ENCODE results near the gene COBL. TPM values are rescaled to one million over a fixed set of nuclear protein-coding genes. Genes with fewer than 3 reads are reported as not detected.

Gene COBL
- total and polyA plus RNA-seq, 2 donors (not counting 3 experiments of a cell fraction or from before 2014, with no cell fraction given) = 0.11 TPM; not detected in 1

- no peaks in the 10 kb centered on the region for H3K79me2 ChIP-seq (ENCODE audit: control insufficient read depth, insufficient read depth, low read length)
- DNase-seq (ENCODE audit: low read depth, low spot score) (peak; percentile 89), FAIRE-seq (peak; percentile 76)
- dilution Hi-C loops (cut with MboI; ENCODE audit: extremely low pct_ligation_motif_present, low sequenced_read_pairs) = no loop called here
- no peak overlapping the region for H2AFZ ChIP-seq (ENCODE audit: low read depth, low read length)
- H3K4me2 ChIP-seq (ENCODE audit: insufficient read depth, low read length) = no peak overlapping the region
- H3K4me3 ChIP-seq (replicated peaks in 1 of 3; ENCODE audit: insufficient read depth in 1 of 3, low read depth in 1 of 3, low read length in 3 of 3) = no peak overlapping the region
- CTCF ChIA-PET = interaction anchor here (0.7 to 5.4 kb wide), 12 partner anchors 9 to 352 kb away, joined by 3 to 54 read pairs (median 4); no protein-coding TSS in a partner anchor
- H3K9me1 ChIP-seq (replicated peaks; ENCODE audit: control insufficient read depth, extremely low read depth, insufficient read depth, low read length) = no peaks in the 10 kb centered on the region
- no peaks in the 10 kb centered on the region for H3K9me3 ChIP-seq (replicated peaks; ENCODE audit: control insufficient read depth, insufficient read depth, low read length)
- H3K27ac ChIP-seq (ENCODE audit: insufficient read depth, low read depth, low read length) = no peak overlapping the region
- intact Hi-C loops (cut with micrococcal nuclease) = loop anchor here (1.0 to 5.0 kb wide), 6 partner anchors 113 to 620 kb away; partner anchors contain the start of gene GRB10
- no peaks in the 10 kb centered on the region for H3K27me3 ChIP-seq (ENCODE audit: control insufficient read depth in 2 of 2, insufficient read depth in 2 of 2, low read length in 2 of 2)
- POLR2A ChIA-PET = no interaction called here
- H3K9ac ChIP-seq (replicated peaks; ENCODE audit: extremely low read depth, insufficient read depth, low read length) = no peak overlapping the region
- TF ChIP-seq POLR2A (IDR thresholded peaks at IDR 0.05; ENCODE audit: low read depth, low read length) (no peak), EZH2 (IDR thresholded peaks at IDR 0.05; ENCODE audit: borderline replicate concordance, low read depth, low read length, severe bottlenecking) (no peak), FOS (IDR thresholded peaks at IDR 0.05; ENCODE audit: borderline replicate concordance, insufficient read depth, low read length) (no peak), CTCF (IDR thresholded peaks at IDR 0.05; ENCODE audit: extremely low read depth in 1 of 2, insufficient read depth in 1 of 2, low read depth in 1 of 2, low read length in 2 of 2) (peak; percentile 69 to 70)
- no TSS peak for BruUV-seq (replicated peaks)
- H4K20me1 ChIP-seq (replicated peaks; ENCODE audit: control insufficient read depth, extremely low read depth, insufficient read depth, low read length) = no peaks in the 10 kb centered on the region
- peaks cover 26% of the 10 kb centered on the region for H3K4me1 ChIP-seq (ENCODE audit: control insufficient read depth, extremely low read depth, insufficient read depth, low read length)
- no peaks in the 10 kb centered on the region for H3K36me3 ChIP-seq (ENCODE audit: control insufficient read depth in 2 of 2, extremely low read depth in 1 of 2, insufficient read depth in 2 of 2, low read length in 2 of 2)
Measured at GRCh38 chr7:51067757-51068156, 248.9 kb downstream of the COBL start.

GRCh38 chr7:51067258-51067657, 249.4 kb downstream of the COBL start:
- POLR2A ChIA-PET = no interaction called here
- FAIRE-seq = no peak
- intact Hi-C loops (cut with micrococcal nuclease) = loop anchor here (1.0 to 5.0 kb wide), 5 partner anchors 113 to 620 kb away; no protein-coding TSS in a partner anchor

More at GRCh38 chr7:51067258-51067657, 249.4 kb downstream of the COBL start:
- H3K9me1 ChIP-seq (replicated peaks; ENCODE audit: control insufficient read depth, extremely low read depth, insufficient read depth, low read length) = no peaks in the 10 kb centered on the region
- dilution Hi-C loops (cut with MboI; ENCODE audit: extremely low pct_ligation_motif_present, low sequenced_read_pairs) = no loop called here
- no peaks in the 10 kb centered on the region for H4K20me1 ChIP-seq (replicated peaks; ENCODE audit: control insufficient read depth, extremely low read depth, insufficient read depth, low read length)
- no peaks in the 10 kb centered on the region for H3K79me2 ChIP-seq (ENCODE audit: control insufficient read depth, insufficient read depth, low read length)
- H3K27ac ChIP-seq (ENCODE audit: insufficient read depth, low read depth, low read length) = no peak overlapping the region
- TF ChIP-seq POLR2A (IDR thresholded peaks at IDR 0.05; ENCODE audit: low read depth, low read length) (no peak), EZH2 (IDR thresholded peaks at IDR 0.05; ENCODE audit: borderline replicate concordance, low read depth, low read length, severe bottlenecking) (no peak), FOS (IDR thresholded peaks at IDR 0.05; ENCODE audit: borderline replicate concordance, insufficient read depth, low read length) (no peak), GATA2 (IDR thresholded peaks at IDR 0.05; ENCODE audit: insufficient read depth, insufficient read length, low read depth, low read length) (no peak), JUN (IDR thresholded peaks at IDR 0.05; ENCODE audit: borderline replicate concordance, insufficient read depth, insufficient read length, low read depth) (no peak), POLR2AphosphoS5 (IDR thresholded peaks at IDR 0.05; ENCODE audit: insufficient read depth, low read depth, low read length) (no peak), MAX (IDR thresholded peaks at IDR 0.05; ENCODE audit: insufficient read depth, insufficient read length) (no peak), MYC (IDR thresholded peaks at IDR 0.05; ENCODE audit: low read depth, low read length) (no peak), CTCF (IDR thresholded peaks at IDR 0.05; ENCODE audit: extremely low read depth in 1 of 2, insufficient read depth in 1 of 2, low read depth in 1 of 2, low read length in 2 of 2) (no peak)
- H3K27me3 ChIP-seq (ENCODE audit: control insufficient read depth in 2 of 2, insufficient read depth in 2 of 2, low read length in 2 of 2) = peaks cover 0 to 2% of the 10 kb centered on the region in 2 experiments
- H3K9ac ChIP-seq (replicated peaks; ENCODE audit: extremely low read depth, insufficient read depth, low read length) = no peak overlapping the region
- H3K4me1 ChIP-seq (ENCODE audit: control insufficient read depth, extremely low read depth, insufficient read depth, low read length) = peaks cover 26% of the 10 kb centered on the region
- BruUV-seq (replicated peaks) = no TSS peak
- no peaks in the 10 kb centered on the region for H3K36me3 ChIP-seq (ENCODE audit: control insufficient read depth in 2 of 2, extremely low read depth in 1 of 2, insufficient read depth in 2 of 2, low read length in 2 of 2)
- CTCF ChIA-PET = interaction anchor here (0.7 to 5.4 kb wide), 10 partner anchors 8 to 352 kb away, joined by 3 to 54 read pairs (median 4); no protein-coding TSS in a partner anchor
- H3K9me3 ChIP-seq (replicated peaks; ENCODE audit: control insufficient read depth, insufficient read depth, low read length) = no peaks in the 10 kb centered on the region
- no peak overlapping the region for H3K4me3 ChIP-seq (replicated peaks in 1 of 3; ENCODE audit: insufficient read depth in 1 of 3, low read depth in 1 of 3, low read length in 3 of 3)
- no peak for DNase-seq (ENCODE audit: low read depth, low spot score)
- H2AFZ ChIP-seq (ENCODE audit: low read depth, low read length) = no peak overlapping the region
- no peak overlapping the region for H3K4me2 ChIP-seq (ENCODE audit: insufficient read depth, low read length)
